Measurements from ENCODE around the gene CDH6. TPM values are rescaled to one million over a fixed set of nuclear protein-coding genes. Genes with fewer than 3 reads are reported as not detected.

CDH6 gene
- total RNA-seq, 2 donors from 2014 or later: 3.2 to 15.9 TPM

GRCh38 chr5:31186672-31187267 lies 6.7 kb upstream of the CDH6 start:
- no peak for DNase-seq (ENCODE audit: low spot score)
- Histone ChIP-seq H3K4me1 (ENCODE audit: control insufficient read depth in 1 of 2, low read depth in 2 of 2) (no peaks in the 10 kb centered on the region), H3K27ac (no peak overlapping the region), H3K9me3 (no peaks in the 10 kb centered on the region), H3K4me3 (no peak overlapping the region), H3K36me3 (no peaks in the 10 kb centered on the region), H3K27me3 (replicated peaks; ENCODE audit: insufficient read depth) (no peaks in the 10 kb centered on the region)
- ATAC-seq (ENCODE audit: insufficient number of reproducible peaks, low FRiP score, low read depth): no peak
- TF ChIP-seq CTCF (IDR thresholded peaks at IDR 0.05): peak; percentile 83

GRCh38 chr5:31187591-31187990 lies 5.9 kb upstream of the CDH6 start:
- Histone ChIP-seq H3K9me3 (no peaks in the 10 kb centered on the region), H3K27ac (no peak overlapping the region), H3K4me3 (no peak overlapping the region), H3K27me3 (replicated peaks; ENCODE audit: insufficient read depth) (no peaks in the 10 kb centered on the region), H3K4me1 (ENCODE audit: control insufficient read depth in 1 of 2, low read depth in 2 of 2) (no peaks in the 10 kb centered on the region), H3K36me3 (no peaks in the 10 kb centered on the region)
- DNase-seq (ENCODE audit: low spot score): no peak
- no peak for TF ChIP-seq CTCF (IDR thresholded peaks at IDR 0.05)
- no peak for ATAC-seq (ENCODE audit: insufficient number of reproducible peaks, low FRiP score, low read depth)

DNA sequence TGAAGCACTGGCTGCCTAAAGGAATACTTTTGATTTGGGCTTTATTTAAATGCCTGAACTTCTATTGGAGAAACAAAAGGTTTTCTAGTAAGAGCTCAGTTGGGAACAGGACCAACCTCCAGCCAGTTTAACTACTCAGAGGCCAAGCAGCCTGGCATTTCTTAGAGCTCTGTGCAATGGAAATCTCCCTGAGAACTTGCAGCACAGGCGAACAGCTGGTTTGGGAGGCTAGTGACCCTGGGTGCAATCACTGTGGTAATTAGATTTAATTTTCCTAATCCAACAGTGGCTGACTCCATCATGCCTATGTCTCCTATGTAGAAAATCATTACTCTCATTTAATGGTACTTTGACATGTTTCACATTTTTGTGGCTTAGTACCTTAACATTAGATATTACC lies 1.0 kb upstream of the CDH6 start:
- Histone ChIP-seq H3K4me3 (no peak overlapping the region), H3K27me3 (replicated peaks; ENCODE audit: insufficient read depth) (no peaks in the 10 kb centered on the region), H3K4me1 (ENCODE audit: control insufficient read depth in 1 of 2, low read depth in 2 of 2) (peaks cover 2 to 26% of the 10 kb centered on the region in 2 donors), H3K27ac (no peak overlapping the region), H3K36me3 (no peaks in the 10 kb centered on the region), H3K9me3 (no peaks in the 10 kb centered on the region)
- ATAC-seq (ENCODE audit: insufficient number of reproducible peaks, low FRiP score, low read depth) (no peak), DNase-seq (ENCODE audit: low spot score) (no peak)
- no peak for TF ChIP-seq CTCF (IDR thresholded peaks at IDR 0.05)

- TF ChIP-seq CTCF (IDR thresholded peaks at IDR 0.05): no peak
- ATAC-seq (ENCODE audit: insufficient number of reproducible peaks, low FRiP score, low read depth) (no peak), DNase-seq (ENCODE audit: low spot score) (no peak)
- Histone ChIP-seq H3K27ac (no peak overlapping the region), H3K4me3 (peak overlapping the region; percentile 79), H3K27me3 (replicated peaks; ENCODE audit: insufficient read depth) (no peaks in the 10 kb centered on the region), H3K4me1 (ENCODE audit: control insufficient read depth in 1 of 2, low read depth in 2 of 2) (peaks cover 2 to 26% of the 10 kb centered on the region in 2 donors), H3K36me3 (no peaks in the 10 kb centered on the region), H3K9me3 (no peaks in the 10 kb centered on the region)
Observed at GRCh38 chr5:31193116-31193515, 370 bp upstream of the CDH6 start.

- Histone ChIP-seq H3K4me3 (peak overlapping the region; percentile 79), H3K4me1 (ENCODE audit: control insufficient read depth in 1 of 2, low read depth in 2 of 2) (peaks cover 2 to 26% of the 10 kb centered on the region in 2 donors), H3K27me3 (replicated peaks; ENCODE audit: insufficient read depth) (no peaks in the 10 kb centered on the region), H3K36me3 (no peaks in the 10 kb centered on the region), H3K27ac (no peak overlapping the region), H3K9me3 (no peaks in the 10 kb centered on the region)
- no peak for ATAC-seq (ENCODE audit: insufficient number of reproducible peaks, low FRiP score, low read depth)
- DNase-seq (ENCODE audit: low spot score): no peak
- no peak for TF ChIP-seq CTCF (IDR thresholded peaks at IDR 0.05)
Observed at GRCh38 chr5:31194468-31194813, 955 bp downstream of the CDH6 start.

All from thoracic aorta (tissue), 2 donors.